ENCODE data around the gene TMEM269.

Gene TMEM269

GRCh38 chr1:42765832-42766740, 18.7 kb upstream of the TMEM269 start:
- peaks cover 8% of the 10 kb centered on the region for H3K36me3 ChIP-seq (replicated peaks)
- peak overlapping the region; percentile 95 for H3K4me3 ChIP-seq (ENCODE audit: low read depth, low read length)
- DNase-seq = peak; percentile 76
- peak; percentile 71 for TF ChIP-seq CTCF (IDR thresholded peaks at IDR 0.05; ENCODE audit: low read depth, low read length, missing control alignments)
- peak overlapping the region; percentile 44 for H3K27ac ChIP-seq
- in situ Hi-C loops (cut with HindIII; ENCODE audit: low pct_ligation_motif_present, low sequenced_read_pairs) = no loop called here
- no peaks in the 10 kb centered on the region for H3K27me3 ChIP-seq (replicated peaks)

GRCh38 chr1:42766741-42767509, 17.9 kb upstream of the TMEM269 start, which contains the start of the genes C1orf50 and P3H1:
TSS of gene C1orf50 (plus strand) at chr1:42767249. CDS start at chr1:42767312, 63 bp downstream.
TSS of gene P3H1 (minus strand) at chr1:42767028. CDS start at chr1:42766971, 57 bp downstream.
- no peaks in the 10 kb centered on the region for H3K27me3 ChIP-seq (replicated peaks)
- in situ Hi-C loops (cut with HindIII; ENCODE audit: low pct_ligation_motif_present, low sequenced_read_pairs) = no loop called here

GRCh38 chr1:42767510-42768000, 17.2 kb upstream of the TMEM269 start:
- Histone ChIP-seq H3K36me3 (replicated peaks) (peaks cover 2% of the 10 kb centered on the region), H3K27ac (peak overlapping the region; percentile 58), H3K4me3 (ENCODE audit: low read depth, low read length) (peak overlapping the region; percentile 95), H3K27me3 (replicated peaks) (no peaks in the 10 kb centered on the region)
- no peak for TF ChIP-seq CTCF (IDR thresholded peaks at IDR 0.05; ENCODE audit: low read depth, low read length, missing control alignments)
- in situ Hi-C loops (cut with HindIII; ENCODE audit: low pct_ligation_motif_present, low sequenced_read_pairs) = no loop called here
- no peak for DNase-seq

More at GRCh38 chr1:42766741-42767509, 17.9 kb upstream of the TMEM269 start, which contains the start of the genes C1orf50 and P3H1:
- peak within 1 kb of the TSS; percentile 58 for H3K27ac ChIP-seq
- peak; percentile 99 for DNase-seq
- peaks cover 8% of the 10 kb centered on the region for H3K36me3 ChIP-seq (replicated peaks)
- H3K4me3 ChIP-seq (ENCODE audit: low read depth, low read length) = peak within 1 kb of the TSS; percentile 95
- TF ChIP-seq CTCF (IDR thresholded peaks at IDR 0.05; ENCODE audit: low read depth, low read length, missing control alignments) = no peak

GRCh38 chr1:42768172-42768571, 16.6 kb upstream of the TMEM269 start:
- no peaks in the 10 kb centered on the region for H3K36me3 ChIP-seq (replicated peaks)
- no peak for TF ChIP-seq CTCF (IDR thresholded peaks at IDR 0.05; ENCODE audit: low read depth, low read length, missing control alignments)
- no peak for DNase-seq
- no peaks in the 10 kb centered on the region for H3K27me3 ChIP-seq (replicated peaks)
- in situ Hi-C loops (cut with HindIII; ENCODE audit: low pct_ligation_motif_present, low sequenced_read_pairs) = no loop called here
- H3K27ac ChIP-seq = no peak overlapping the region
- H3K4me3 ChIP-seq (ENCODE audit: low read depth, low read length) = peak overlapping the region; percentile 95

DNA sequence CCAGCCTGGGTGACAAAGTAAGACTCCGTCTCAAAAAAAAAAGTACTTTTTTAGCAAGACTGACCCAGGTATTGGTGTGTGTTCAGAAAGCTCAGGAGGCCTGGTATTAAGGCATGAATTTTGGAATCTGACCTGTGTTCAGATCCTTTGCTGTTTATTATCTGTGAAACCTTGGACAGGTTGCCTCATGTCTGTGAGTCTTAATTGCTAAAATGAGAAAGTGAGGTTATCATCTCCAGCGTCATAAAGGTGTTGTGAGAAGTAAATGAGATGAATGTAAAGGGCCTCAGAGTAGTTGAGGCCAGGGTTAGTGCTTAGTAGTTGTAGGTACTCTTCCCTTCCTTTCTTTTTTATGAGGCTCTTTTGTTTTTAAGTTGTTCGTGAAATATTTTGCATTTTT, 15.0 kb upstream of the TMEM269 start:
- Histone ChIP-seq H3K36me3 (replicated peaks) (peaks cover 7% of the 10 kb centered on the region), H3K27ac (no peak overlapping the region), H3K4me3 (ENCODE audit: low read depth, low read length) (no peak overlapping the region), H3K27me3 (replicated peaks) (no peaks in the 10 kb centered on the region)
- no peak for DNase-seq
- TF ChIP-seq CTCF (IDR thresholded peaks at IDR 0.05; ENCODE audit: low read depth, low read length, missing control alignments) = no peak
- in situ Hi-C loops (cut with HindIII; ENCODE audit: low pct_ligation_motif_present, low sequenced_read_pairs) = no loop called here

All from brain microvascular endothelial cell (primary cell).